K562 (cell line): ENCODE data around the gene NAPB. TPM values are rescaled to one million over a fixed set of nuclear protein-coding genes. Genes with fewer than 3 reads are reported as not detected.
A peak's percentile ranks its signal among the peaks of the same experiment; 100 is the strongest.

ENCODE experiments used
- ARID3A ChIP-seq: IDR thresholded peaks from 2 replicates; pipeline ENCODE4 v1.6.1; 2012; ENCODE audit warnings: low read depth, low read length, improper control_type of control experiment, borderline replicate concordance
- ATF1 ChIP-seq, 2 experiments: fragments of 450-650 bp in 1 of 2; IDR thresholded peaks; 2 replicates each; pipeline ENCODE4 v1.6.1; 2016; ENCODE audit warnings: missing compliant biosample characterization in 1 of 2, missing genetic modification characterization in 1 of 2
- CBX1 ChIP-seq: sonication (generic); IDR thresholded peaks from 2 replicates; pipeline ENCODE4 v1.6.1; 2016; ENCODE audit warnings: antibody characterized with exemption, low read depth, mild to moderate bottlenecking
- CBX8 ChIP-seq: fragments of 200-600 bp; sonication (generic); IDR thresholded peaks from 2 replicates; pipeline ENCODE4 v1.6.1; 2012; ENCODE audit warnings: borderline replicate concordance, mixed run types, low read depth, mild to moderate bottlenecking, moderate library complexity, mixed read lengths, low read length, control low read depth, inconsistent platforms; ENCODE audit not compliant: poor library complexity, severe bottlenecking; ENCODE audit errors: extremely low read depth
- CREB3L1 ChIP-seq: fragments of 450-650 bp; IDR thresholded peaks from 2 replicates; pipeline ENCODE4 v1.6.1; 2014; ENCODE audit warnings: low read depth, mild to moderate bottlenecking, moderate library complexity, borderline replicate concordance
- GABPA ChIP-seq: fragments of 200-800 bp; sonication (Bioruptor generic); conservative IDR thresholded peaks from 2 replicates; pipeline ENCODE4 v1.6.1; 2016; ENCODE audit warnings: low read depth, missing genetic modification characterization, missing compliant biosample characterization
- HCFC1 ChIP-seq: IDR thresholded peaks from 2 replicates; pipeline ENCODE4 v1.6.1; 2012; ENCODE audit warnings: low read depth, low read length, improper control_type of control experiment
- HINFP ChIP-seq: fragments of 450-650 bp; conservative IDR thresholded peaks from 2 replicates; pipeline ENCODE4 v1.6.1; 2016; ENCODE audit warnings: missing genetic modification characterization, low read depth, mild to moderate bottlenecking, control low read depth, missing compliant biosample characterization
- HSF4 ChIP-seq: fragments of 250-450 bp; sonication (Bioruptor Pico); IDR thresholded peaks from 2 replicates; pipeline ENCODE4 v2.1.2; 2022; ENCODE audit warnings: mild to moderate bottlenecking, moderate library complexity, borderline replicate concordance
- MTA2 ChIP-seq: fragments of 450-650 bp; IDR thresholded peaks from 2 replicates; pipeline ENCODE4 v1.6.1; 2016; ENCODE audit warnings: low read depth
- SAP30 ChIP-seq: fragments of 200-600 bp; sonication (generic); IDR thresholded peaks from 2 replicates; pipeline ENCODE4 v1.6.1; 2012; ENCODE audit warnings: borderline replicate concordance, low read depth, mild to moderate bottlenecking, moderate library complexity, low read length, control low read depth, inconsistent platforms; ENCODE audit not compliant: insufficient read depth, poor library complexity, severe bottlenecking
- THAP7 ChIP-seq: fragments of 250-450 bp; sonication (Bioruptor Pico); IDR thresholded peaks from 2 replicates; pipeline ENCODE4 v1.5.0; 2021
- ZKSCAN1 ChIP-seq: fragments of 150-350 bp; IDR thresholded peaks from 2 replicates; pipeline ENCODE4 v1.6.1; 2016; ENCODE audit warnings: low read depth, low read length
- ZNF586 ChIP-seq: fragments of 450-650 bp; formaldehyde crosslinking; conservative IDR thresholded peaks from 2 replicates; pipeline ENCODE4 v1.4.0; 2020; ENCODE audit warnings: mild to moderate bottlenecking, moderate library complexity
- ZNF778 ChIP-seq: fragments of 450-650 bp; formaldehyde crosslinking; IDR thresholded peaks from 2 replicates; pipeline ENCODE4 v1.4.0; 2020; ENCODE audit warnings: mild to moderate bottlenecking, moderate library complexity
- polyA plus RNA-seq, 8 experiments: library from polyadenylated mRNA; depleted of rRNA in 4 of 8; stranded (reverse) in 5 of 8; unstranded in 3 of 8; fragments of >200 nt; fragmentation: Nextera tagmentation in 2 of 8; fragmentation: Illumina TruSeq in 1 of 8; extraction: Ambion mirVana in 2 of 8; extraction: Trizol in 1 of 8; gene quantifications; 2 replicates each; pipeline versions ENCODE4 v1.2.1 to v1.2.3, GENCODE V29; 2011 to 2014; ENCODE audit warnings: inconsistent platforms in 1 of 8, missing spikeins in 1 of 8
- total RNA-seq, 7 experiments: library from RNA; depleted of rRNA in 6 of 7; stranded (reverse); fragments of >200 nt in 6 of 7; fragmentation: Illumina TruSeq in 2 of 7; extraction: Trizol in 2 of 7; gene quantifications; 2 replicates each; pipeline versions ENCODE4 v1.2.1 to v1.2.3, GENCODE V29; 2011 to 2021; ENCODE audit warnings: low replicate concordance in 1 of 7
- TF ChIP-seq, protein P1 (sequence below): IDR thresholded peaks from 2 replicates; pipeline ENCODE4 v1.6.1; 2014; ENCODE audit warnings: antibody characterized with exemption
- TF ChIP-seq, protein P2 (sequence below): sonication (generic); formaldehyde crosslinking; IDR thresholded peaks from 2 replicates; pipeline ENCODE4 v1.9.0; 2022; ENCODE audit warnings: mild to moderate bottlenecking, missing genetic modification reagents

Gene NAPB
- total and polyA plus RNA-seq, 9 of the 15 experiments (the other 6 are each of a cell fraction or from before 2014, with no cell fraction given), result 1.4 to 7.7 (median 5.2) TPM

- TF ChIP-seq HINFP (tag) (peak; percentile 96), ATF1 (CRISPR knock-in tag; IDR thresholded peaks at IDR 0.05) (peak; percentile 84), ATF1 (tag; IDR thresholded peaks at IDR 0.05) (peak; percentile 98), CBX8 (no peak), ZNF586 (CRISPR knock-in tag) (no peak), ZNF778 (CRISPR knock-in tag) (no peak), SAP30 (no peak), ZKSCAN1 (peak; percentile 28; the same call in 1 of the 2 replicates), GABPA (tag) (peak; percentile 84), HCFC1 (peak; percentile 75), THAP7 (CRISPR knock-in tag) (0 out of 2 replicates have a peak, but pooled peaks have one; percentile 29), CREB3L1 (0 out of 2 replicates have a peak, but pooled peaks have one; percentile 46), ARID3A (no peak), MTA2 (no peak), CBX1 (peak; percentile 63; the same call in 1 of the 2 replicates), HSF4 (CRISPR knock-in tag) (no peak)
- TF ChIP-seq, protein P1, sequence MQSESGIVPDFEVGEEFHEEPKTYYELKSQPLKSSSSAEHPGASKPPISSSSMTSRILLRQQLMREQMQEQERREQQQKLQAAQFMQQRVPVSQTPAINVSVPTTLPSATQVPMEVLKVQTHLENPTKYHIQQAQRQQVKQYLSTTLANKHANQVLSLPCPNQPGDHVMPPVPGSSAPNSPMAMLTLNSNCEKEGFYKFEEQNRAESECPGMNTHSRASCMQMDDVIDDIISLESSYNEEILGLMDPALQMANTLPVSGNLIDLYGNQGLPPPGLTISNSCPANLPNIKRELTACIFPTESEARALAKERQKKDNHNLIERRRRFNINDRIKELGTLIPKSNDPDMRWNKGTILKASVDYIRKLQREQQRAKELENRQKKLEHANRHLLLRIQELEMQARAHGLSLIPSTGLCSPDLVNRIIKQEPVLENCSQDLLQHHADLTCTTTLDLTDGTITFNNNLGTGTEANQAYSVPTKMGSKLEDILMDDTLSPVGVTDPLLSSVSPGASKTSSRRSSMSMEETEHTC, result peak; percentile 90
- TF ChIP-seq, protein P2, sequence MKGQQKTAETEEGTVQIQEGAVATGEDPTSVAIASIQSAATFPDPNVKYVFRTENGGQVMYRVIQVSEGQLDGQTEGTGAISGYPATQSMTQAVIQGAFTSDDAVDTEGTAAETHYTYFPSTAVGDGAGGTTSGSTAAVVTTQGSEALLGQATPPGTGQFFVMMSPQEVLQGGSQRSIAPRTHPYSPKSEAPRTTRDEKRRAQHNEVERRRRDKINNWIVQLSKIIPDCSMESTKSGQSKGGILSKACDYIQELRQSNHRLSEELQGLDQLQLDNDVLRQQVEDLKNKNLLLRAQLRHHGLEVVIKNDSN (CRISPR knock-in tag), result peak; percentile 99
Observed at GRCh38 chr20:23361476-23362391, 59.6 kb downstream of the NAPB start, which contains the start of gene GZF1 (continued).
